Measurements from ENCODE around the gene PGAP1.

GRCh38 chr2:196808083-196808665 lies 118.3 kb downstream of the PGAP1 start:
- no peak for TF ChIP-seq POLR2A (IDR thresholded peaks at IDR 0.05)
- no peak for TF ChIP-seq POLR2AphosphoS5 (IDR thresholded peaks at IDR 0.05)
- TF ChIP-seq, protein P1, sequence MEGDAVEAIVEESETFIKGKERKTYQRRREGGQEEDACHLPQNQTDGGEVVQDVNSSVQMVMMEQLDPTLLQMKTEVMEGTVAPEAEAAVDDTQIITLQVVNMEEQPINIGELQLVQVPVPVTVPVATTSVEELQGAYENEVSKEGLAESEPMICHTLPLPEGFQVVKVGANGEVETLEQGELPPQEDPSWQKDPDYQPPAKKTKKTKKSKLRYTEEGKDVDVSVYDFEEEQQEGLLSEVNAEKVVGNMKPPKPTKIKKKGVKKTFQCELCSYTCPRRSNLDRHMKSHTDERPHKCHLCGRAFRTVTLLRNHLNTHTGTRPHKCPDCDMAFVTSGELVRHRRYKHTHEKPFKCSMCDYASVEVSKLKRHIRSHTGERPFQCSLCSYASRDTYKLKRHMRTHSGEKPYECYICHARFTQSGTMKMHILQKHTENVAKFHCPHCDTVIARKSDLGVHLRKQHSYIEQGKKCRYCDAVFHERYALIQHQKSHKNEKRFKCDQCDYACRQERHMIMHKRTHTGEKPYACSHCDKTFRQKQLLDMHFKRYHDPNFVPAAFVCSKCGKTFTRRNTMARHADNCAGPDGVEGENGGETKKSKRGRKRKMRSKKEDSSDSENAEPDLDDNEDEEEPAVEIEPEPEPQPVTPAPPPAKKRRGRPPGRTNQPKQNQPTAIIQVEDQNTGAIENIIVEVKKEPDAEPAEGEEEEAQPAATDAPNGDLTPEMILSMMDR (IDR thresholded peaks at IDR 0.05), result no peak
